OCI-LY7 (cell line): Measurements from ENCODE around the gene GLDN. TPM values are rescaled to one million over a fixed set of nuclear protein-coding genes. Genes with fewer than 3 reads are reported as not detected.

Experiments used
- BruUV-seq: library from RNA; stranded (reverse); fragments of 400-500 nt; replicated peaks from 2 replicates; lab custom pipeline; 2021; lab: Mats Ljungman, UMichigan
- CTCF ChIA-PET: fragments of 300-600 bp; sonication (Branson Sonifier 250); formaldehyde crosslinking; loops from one replicate; lab custom pipeline; 2022; ENCODE audit warnings: antibody characterized with exemption; ENCODE audit not compliant: unreplicated experiment; lab: Charles Lee
- POLR2A ChIA-PET: fragments of 300-600 bp; sonication (Branson Sonifier 250); formaldehyde crosslinking; loops from one replicate; lab custom pipeline; 2022; ENCODE audit warnings: antibody characterized with exemption; lab: Charles Lee
- DNase-seq: peaks from one replicate; pipeline ENCODE4 v3.0.0-alpha.2; 2015; ENCODE audit warnings: low spot score
- H2AFZ ChIP-seq: fragments of 200-600 bp; sonication (generic), shearing (Covaris generic); 2 replicates; pipeline ENCODE4 v1.6.1; 2014; ENCODE audit warnings: mild to moderate bottlenecking, antibody characterized with exemption, low read length, moderate library complexity
- H3K27ac ChIP-seq: fragments of 200-600 bp; sonication (generic); 2 replicates; pipeline ENCODE4 v1.5.1; 2014; ENCODE audit warnings: mixed run types, low read depth, mild to moderate bottlenecking, moderate library complexity, low read length, inconsistent platforms; ENCODE audit not compliant: poor library complexity, severe bottlenecking
- H3K36me3 ChIP-seq: fragments of 200-600 bp; sonication (generic); 2 replicates; pipeline ENCODE4 v1.6.1; 2014; ENCODE audit warnings: mild to moderate bottlenecking, antibody characterized with exemption, low read length, moderate library complexity, mixed read lengths; ENCODE audit not compliant: insufficient read depth
- H3K4me1 ChIP-seq: fragments of 200-600 bp; sonication (generic); 2 replicates; pipeline ENCODE4 v1.5.1; 2014; ENCODE audit warnings: mild to moderate bottlenecking, low read length; ENCODE audit not compliant: insufficient read depth, poor library complexity, severe bottlenecking
- H3K4me2 ChIP-seq: fragments of 200-600 bp; sonication (generic); 2 replicates; pipeline ENCODE4 v1.6.1; 2014; ENCODE audit warnings: mild to moderate bottlenecking, low read length
- H3K4me3 ChIP-seq: fragments of 200-600 bp; sonication (generic); 2 replicates; pipeline ENCODE4 v1.5.1; 2014; ENCODE audit warnings: mild to moderate bottlenecking, low read depth, low read length; ENCODE audit not compliant: poor library complexity, severe bottlenecking
- H3K79me2 ChIP-seq: fragments of 200-600 bp; sonication (generic); 2 replicates; pipeline ENCODE4 v1.6.1; 2016; ENCODE audit warnings: low read depth, mild to moderate bottlenecking, low read length, moderate library complexity, mixed read lengths; ENCODE audit not compliant: insufficient read depth
- H3K9me2 ChIP-seq: fragments of 200-600 bp; sonication (generic); 2 replicates; pipeline ENCODE4 v1.6.1; 2016; ENCODE audit warnings: mild to moderate bottlenecking, low read length, mixed read lengths; ENCODE audit not compliant: insufficient read depth
- H3K9me3 ChIP-seq: fragments of 200-600 bp; sonication (generic); 2 replicates; pipeline ENCODE4 v1.6.1; 2014; ENCODE audit warnings: mild to moderate bottlenecking, mixed run types, low read length, mixed read lengths
- H4K20me1 ChIP-seq: fragments of 200-600 bp; sonication (generic); 2 replicates; pipeline ENCODE4 v1.6.1; 2014; ENCODE audit warnings: mild to moderate bottlenecking, antibody characterized with exemption, low read length, moderate library complexity, mixed read lengths; ENCODE audit not compliant: insufficient read depth
- EZH2phosphoT487 ChIP-seq: fragments of 200-600 bp; sonication (generic); IDR thresholded peaks from 2 replicates; pipeline ENCODE4 v1.6.1; 2018; ENCODE audit warnings: low read depth, borderline replicate concordance, mild to moderate bottlenecking, mixed run types, antibody characterized with exemption, low read length, moderate library complexity, mixed read lengths
- intact Hi-C: fragments of 100-400 bp; cut with micrococcal nuclease; formaldehyde crosslinking; loops from one replicate; pipeline ENCODE4 v1.10.0; 2022; ENCODE audit not compliant: unreplicated experiment
- total RNA-seq, 2 experiments: library from RNA; depleted of rRNA in 1 of 2; stranded (reverse); fragments of >200 nt in 1 of 2; shearing (Covaris generic) in 1 of 2; gene quantifications; 2 replicates each; pipeline ENCODE4 v1.2.3, GENCODE V29; 2014 to 2022
- TF ChIP-seq, protein P1 (sequence below): fragments of 200-600 bp; sonication (generic); conservative IDR thresholded peaks from 2 replicates; pipeline ENCODE4 v1.5.1; 2014; ENCODE audit warnings: mild to moderate bottlenecking, antibody characterized with exemption, low read length, moderate library complexity, mixed read lengths

The GLDN gene
- total RNA-seq, 2 experiments from 2014 or later: not detected

GRCh38 chr15:51335087-51335486, 6.4 kb upstream of the GLDN start:
- CTCF ChIA-PET: no interaction called here
- no TSS peak for BruUV-seq
- Histone ChIP-seq H3K9me2 (no peaks in the 10 kb centered on the region), H2AFZ (no peak overlapping the region), H3K4me2 (no peak overlapping the region), H3K79me2 (no peaks in the 10 kb centered on the region), H3K9me3 (no peaks in the 10 kb centered on the region), H3K36me3 (no peaks in the 10 kb centered on the region), H3K4me3 (no peak overlapping the region), H4K20me1 (no peaks in the 10 kb centered on the region), H3K4me1 (no peaks in the 10 kb centered on the region), H3K27ac (no peak overlapping the region)
- POLR2A ChIA-PET: no interaction called here
- TF ChIP-seq EZH2phosphoT487: no peak
- TF ChIP-seq, protein P1, sequence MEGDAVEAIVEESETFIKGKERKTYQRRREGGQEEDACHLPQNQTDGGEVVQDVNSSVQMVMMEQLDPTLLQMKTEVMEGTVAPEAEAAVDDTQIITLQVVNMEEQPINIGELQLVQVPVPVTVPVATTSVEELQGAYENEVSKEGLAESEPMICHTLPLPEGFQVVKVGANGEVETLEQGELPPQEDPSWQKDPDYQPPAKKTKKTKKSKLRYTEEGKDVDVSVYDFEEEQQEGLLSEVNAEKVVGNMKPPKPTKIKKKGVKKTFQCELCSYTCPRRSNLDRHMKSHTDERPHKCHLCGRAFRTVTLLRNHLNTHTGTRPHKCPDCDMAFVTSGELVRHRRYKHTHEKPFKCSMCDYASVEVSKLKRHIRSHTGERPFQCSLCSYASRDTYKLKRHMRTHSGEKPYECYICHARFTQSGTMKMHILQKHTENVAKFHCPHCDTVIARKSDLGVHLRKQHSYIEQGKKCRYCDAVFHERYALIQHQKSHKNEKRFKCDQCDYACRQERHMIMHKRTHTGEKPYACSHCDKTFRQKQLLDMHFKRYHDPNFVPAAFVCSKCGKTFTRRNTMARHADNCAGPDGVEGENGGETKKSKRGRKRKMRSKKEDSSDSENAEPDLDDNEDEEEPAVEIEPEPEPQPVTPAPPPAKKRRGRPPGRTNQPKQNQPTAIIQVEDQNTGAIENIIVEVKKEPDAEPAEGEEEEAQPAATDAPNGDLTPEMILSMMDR: no peak
- no peak for DNase-seq
- intact Hi-C loops: no loop called here

DNA sequence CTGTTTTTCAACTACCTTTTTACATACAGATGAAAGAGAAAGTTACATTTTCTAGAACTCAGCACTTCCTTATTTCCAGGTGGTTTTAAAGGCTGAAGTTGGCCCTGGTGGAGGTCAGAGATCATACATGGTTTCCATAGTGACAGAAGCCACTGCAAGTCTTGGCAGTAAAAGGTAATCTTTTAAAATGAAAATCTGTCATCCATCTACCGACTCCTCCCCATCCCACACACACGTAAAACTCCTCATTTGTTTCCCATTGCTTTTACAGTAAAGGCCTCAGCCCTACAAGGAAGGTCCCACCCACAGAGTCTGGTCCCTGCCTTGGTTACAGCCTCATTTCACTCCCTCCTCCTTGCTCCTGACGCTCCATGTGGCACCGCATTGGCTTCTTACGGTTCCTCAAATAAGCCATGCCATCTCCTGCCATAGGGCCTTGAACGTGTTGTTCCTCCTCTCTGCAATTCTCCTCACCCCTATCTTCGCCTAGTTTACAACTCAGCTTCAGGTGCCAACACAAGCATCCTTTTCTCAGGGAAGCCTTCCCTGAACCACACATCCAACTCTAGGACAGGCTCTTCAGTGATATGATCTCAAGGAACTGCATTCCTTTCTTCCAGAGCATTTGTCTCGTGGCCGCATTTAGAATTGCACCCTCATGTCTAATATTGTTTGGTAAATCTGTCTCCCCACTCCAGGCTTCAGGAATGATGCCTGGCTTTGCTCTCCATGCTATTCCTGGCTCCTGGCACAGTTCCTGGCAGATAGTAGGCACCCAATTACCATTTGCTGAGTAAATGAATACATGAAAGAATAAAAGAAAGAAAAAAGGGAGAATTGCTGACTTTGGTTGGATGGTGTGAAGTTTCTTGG, 5.7 kb upstream of the GLDN start:
- Histone ChIP-seq H2AFZ (no peak overlapping the region), H3K9me3 (no peaks in the 10 kb centered on the region), H4K20me1 (no peaks in the 10 kb centered on the region), H3K27ac (no peak overlapping the region), H3K4me3 (no peak overlapping the region), H3K4me2 (no peak overlapping the region), H3K36me3 (no peaks in the 10 kb centered on the region), H3K9me2 (no peaks in the 10 kb centered on the region), H3K4me1 (no peaks in the 10 kb centered on the region), H3K79me2 (no peaks in the 10 kb centered on the region)
- no peak for DNase-seq
- TF ChIP-seq, protein P1: no peak
- no peak for TF ChIP-seq EZH2phosphoT487
- intact Hi-C loops: no loop called here
- ChIA-PET POLR2A (interaction anchor here (0.6 kb wide), 1 partner anchor 580 kb away, joined by 3 read pairs; no protein-coding TSS in a partner anchor), CTCF (no interaction called here)
- BruUV-seq: no TSS peak

- Histone ChIP-seq H3K9me3 (no peaks in the 10 kb centered on the region), H2AFZ (no peak within 1 kb of the TSS), H3K36me3 (no peaks in the 10 kb centered on the region), H3K27ac (no peak within 1 kb of the TSS), H3K4me1 (no peaks in the 10 kb centered on the region), H3K9me2 (no peaks in the 10 kb centered on the region), H3K4me2 (no peak within 1 kb of the TSS), H3K4me3 (no peak within 1 kb of the TSS), H4K20me1 (no peaks in the 10 kb centered on the region), H3K79me2 (no peaks in the 10 kb centered on the region)
- ChIA-PET CTCF (no interaction called here), POLR2A (no interaction called here)
- DNase-seq: no peak
- TF ChIP-seq, protein P1: no peak
- TF ChIP-seq EZH2phosphoT487: no peak
- BruUV-seq: no TSS peak
- intact Hi-C loops: no loop called here
Measured at GRCh38 chr15:51338496-51338895, 3.0 kb upstream of the GLDN start, which contains the start of gene CYP19A1. TSS of gene CYP19A1 (minus strand) at chr15:51338596. CDS start at chr15:51242912, 95,684 bp downstream.
